SK-N-SH (cell line): ENCODE measurements around the gene NECTIN1. TPM values are rescaled to one million over a fixed set of nuclear protein-coding genes. Genes with fewer than 3 reads are reported as not detected.

ENCODE experiments used
- CTCF ChIA-PET: fragments of 300-600, 350-600 bp; formaldehyde crosslinking; extraction: SDS; loops from one replicate; lab custom pipeline; 2021; lab: Yijun Ruan, JAX
- POLR2A ChIA-PET: fragments of 350-600 bp; sonication (Branson Sonifier 250); formaldehyde crosslinking; extraction: SDS; loops from one replicate; lab custom pipeline; 2020; ENCODE audit warnings: antibody characterized with exemption, inconsistent platforms; lab: Yijun Ruan, JAX
- DNase-seq: peaks from one replicate; pipeline ENCODE4 v3.0.0; 2012
- H2AFZ ChIP-seq: fragments of 200-600 bp; sonication (generic); 2 replicates; pipeline ENCODE4 v1.8.1; 2016; ENCODE audit warnings: antibody characterized with exemption, mild to moderate bottlenecking, low read depth
- H3F3A ChIP-seq: fragments of 200-600 bp; sonication (generic); replicated peaks from 2 replicates; pipeline ENCODE3; 2016; ENCODE audit warnings: antibody characterized with exemption, mild to moderate bottlenecking; ENCODE audit not compliant: insufficient read depth
- H3K27ac ChIP-seq, 2 experiments: fragments of 200-500 bp in 1 of 2; fragments of 200-600 bp in 1 of 2; sonication (Bioruptor generic) in 1 of 2; sonication (generic), shearing (Covaris generic) in 1 of 2; 2 replicates each; pipeline versions ENCODE4 v1.5.1 to v1.6.1; 2014 to 2016; ENCODE audit warnings: low read depth in 2 of 2, inconsistent platforms in 1 of 2, low read length in 1 of 2, mild to moderate bottlenecking in 1 of 2, mixed read lengths in 1 of 2
- H3K27me3 ChIP-seq: fragments of 200-600 bp; sonication (generic), shearing (Covaris generic); 2 replicates; pipeline ENCODE4 v1.6.1; 2016; ENCODE audit warnings: mixed run types; ENCODE audit not compliant: insufficient read depth
- H3K36me3 ChIP-seq, 2 experiments: fragments of 200-500 bp in 1 of 2; fragments of 200-600 bp in 1 of 2; sonication (Bioruptor generic) in 1 of 2; sonication (generic) in 1 of 2; replicated peaks in 1 of 2; 2 replicates each; pipeline versions ENCODE3 to v1.5.1; 2014 to 2016; ENCODE audit warnings: low read length in 1 of 2, mild to moderate bottlenecking in 1 of 2; ENCODE audit not compliant: insufficient read depth in 2 of 2, control insufficient read depth in 1 of 2
- H3K4me1 ChIP-seq, 2 experiments: fragments of 200-500 bp in 1 of 2; fragments of 200-600 bp in 1 of 2; sonication (Bioruptor generic) in 1 of 2; sonication (generic), shearing (Covaris generic) in 1 of 2; 2 replicates each; pipeline versions ENCODE4 v1.5.1 to v1.6.1; 2014 to 2016; ENCODE audit warnings: low read depth in 1 of 2, low read length in 1 of 2, mixed run types in 1 of 2; ENCODE audit not compliant: insufficient read depth in 2 of 2, control insufficient read depth in 1 of 2
- H3K4me2 ChIP-seq: fragments of 200-600 bp; sonication (generic), shearing (Covaris generic); 2 replicates; pipeline ENCODE4 v1.6.1; 2017; ENCODE audit warnings: mixed run types
- H3K4me3 ChIP-seq, 2 experiments: fragments of 200-500 bp in 1 of 2; fragments of 200-600 bp in 1 of 2; sonication (Bioruptor generic) in 1 of 2; sonication (generic), shearing (Covaris generic) in 1 of 2; 2 replicates each; pipeline versions ENCODE4 v1.5.1 to v1.8.1; 2014 to 2016; ENCODE audit warnings: low read depth in 2 of 2, inconsistent platforms in 1 of 2, low read length in 1 of 2, mild to moderate bottlenecking in 1 of 2, mixed read lengths in 1 of 2, moderate library complexity in 1 of 2
- H3K79me2 ChIP-seq: fragments of 200-600 bp; sonication (generic); 2 replicates; pipeline ENCODE4 v1.8.1; 2017; ENCODE audit warnings: mild to moderate bottlenecking; ENCODE audit not compliant: insufficient read depth
- H3K9ac ChIP-seq: fragments of 200-600 bp; sonication (generic); 2 replicates; pipeline ENCODE4 v1.6.1; 2017; ENCODE audit warnings: mixed run types
- H3K9me2 ChIP-seq: fragments of 200-600 bp; sonication (generic); 2 replicates; pipeline ENCODE4 v1.6.1; 2017; ENCODE audit warnings: mixed run types
- H3K9me3 ChIP-seq: fragments of 200-600 bp; sonication (generic); 2 replicates; pipeline ENCODE4 v1.6.1; 2017; ENCODE audit warnings: mixed run types, mild to moderate bottlenecking, moderate library complexity
- H4K20me1 ChIP-seq: fragments of 200-600 bp; sonication (generic); 2 replicates; pipeline ENCODE4 v1.6.1; 2017; ENCODE audit warnings: mild to moderate bottlenecking, mixed run types; ENCODE audit not compliant: insufficient read depth
- ELF1 ChIP-seq: IDR thresholded peaks from 2 replicates; pipeline ENCODE4 v1.4.0; 2012
- EP300 ChIP-seq, 2 experiments: IDR thresholded peaks; 2 replicates each; pipeline versions ENCODE4 v1.4.0 to v1.6.1; 2012; ENCODE audit warnings: borderline replicate concordance in 1 of 2, low read depth in 1 of 2, low read length in 1 of 2
- FOSL2 ChIP-seq: IDR thresholded peaks from 2 replicates; pipeline ENCODE4 v1.4.0; 2012; ENCODE audit warnings: low read depth, mild to moderate bottlenecking, moderate library complexity, borderline replicate concordance
- FOXJ3 ChIP-seq: sonication (generic); formaldehyde crosslinking; IDR thresholded peaks from 2 replicates; pipeline ENCODE4 v1.5.1; 2020; ENCODE audit warnings: mild to moderate bottlenecking, missing genetic modification reagents
- GATA2 ChIP-seq: sonication (generic); formaldehyde crosslinking; IDR thresholded peaks from 2 replicates; pipeline ENCODE4 v1.5.0; 2020; ENCODE audit warnings: mild to moderate bottlenecking, missing genetic modification reagents
- IRF3 ChIP-seq: fragments of 150-350 bp; IDR thresholded peaks from 2 replicates; pipeline ENCODE4 v1.6.1; 2016; ENCODE audit warnings: mild to moderate bottlenecking, low read depth, low read length
- JUND ChIP-seq: IDR thresholded peaks from 2 replicates; pipeline ENCODE4 v1.4.0; 2012
- POLR2AphosphoS5 ChIP-seq: IDR thresholded peaks from 2 replicates; pipeline ENCODE4 v1.6.1; 2012; ENCODE audit warnings: low read depth, low read length
- RAD21 ChIP-seq: IDR thresholded peaks from 2 replicates; pipeline ENCODE4 v1.6.1; 2012; ENCODE audit warnings: mild to moderate bottlenecking, low read length
- SIN3A ChIP-seq: IDR thresholded peaks from 2 replicates; pipeline ENCODE4 v1.6.1; 2012; ENCODE audit warnings: low read depth, mild to moderate bottlenecking, low read length, moderate library complexity, borderline replicate concordance
- SMC3 ChIP-seq: IDR thresholded peaks from 2 replicates; pipeline ENCODE4 v1.6.1; 2012; ENCODE audit warnings: low read depth, low read length, improper control_type of control experiment
- TAF1 ChIP-seq: IDR thresholded peaks from 2 replicates; pipeline ENCODE4 v1.6.1; 2012; ENCODE audit warnings: low read depth, mild to moderate bottlenecking, low read length, moderate library complexity, borderline replicate concordance
- YY1 ChIP-seq: IDR thresholded peaks from 2 replicates; pipeline ENCODE4 v1.4.0; 2012; ENCODE audit warnings: low read depth, mild to moderate bottlenecking
- ZBTB33 ChIP-seq: IDR thresholded peaks from 2 replicates; pipeline ENCODE4 v1.4.0; 2012; ENCODE audit warnings: low read depth, borderline replicate concordance
- WGBS: methylation state at CpG from one replicate; pipeline ENCODE4 v1.1.6; 2017; ENCODE audit warnings: low lambda C conversion rate; 5-methylcytosine and 5-hydroxymethylcytosine counted together
- polyA plus RNA-seq, 3 experiments: library from polyadenylated mRNA; depleted of rRNA; stranded (reverse); fragments of >200 nt; gene quantifications; 2 replicates each; pipeline ENCODE4 v1.2.3, GENCODE V29; 2012
- TF ChIP-seq, protein P1 (sequence below): IDR thresholded peaks from 2 replicates; pipeline ENCODE4 v1.6.1; 2012; ENCODE audit warnings: mild to moderate bottlenecking, low read depth, low read length, moderate library complexity
- TF ChIP-seq, protein P2 (sequence below): fragments of 150-350 bp; IDR thresholded peaks from 2 replicates; pipeline ENCODE4 v1.6.1; 2017; ENCODE audit warnings: antibody characterized with exemption, low read length, low read depth, borderline replicate concordance

NECTIN1 gene
- polyA plus RNA-seq, 1 of the 3 experiments (the other 2 are of a cell fraction): 9.1 TPM

GRCh38 chr11:119764108-119764868 is 35.3 kb upstream of the NECTIN1 start (continued):
- TF ChIP-seq IRF3 (no peak), ELF1 (no peak), FOXJ3 (CRISPR knock-in tag) (no peak), POLR2AphosphoS5 (no peak), RAD21 (no peak)
- TF ChIP-seq, protein P1, sequence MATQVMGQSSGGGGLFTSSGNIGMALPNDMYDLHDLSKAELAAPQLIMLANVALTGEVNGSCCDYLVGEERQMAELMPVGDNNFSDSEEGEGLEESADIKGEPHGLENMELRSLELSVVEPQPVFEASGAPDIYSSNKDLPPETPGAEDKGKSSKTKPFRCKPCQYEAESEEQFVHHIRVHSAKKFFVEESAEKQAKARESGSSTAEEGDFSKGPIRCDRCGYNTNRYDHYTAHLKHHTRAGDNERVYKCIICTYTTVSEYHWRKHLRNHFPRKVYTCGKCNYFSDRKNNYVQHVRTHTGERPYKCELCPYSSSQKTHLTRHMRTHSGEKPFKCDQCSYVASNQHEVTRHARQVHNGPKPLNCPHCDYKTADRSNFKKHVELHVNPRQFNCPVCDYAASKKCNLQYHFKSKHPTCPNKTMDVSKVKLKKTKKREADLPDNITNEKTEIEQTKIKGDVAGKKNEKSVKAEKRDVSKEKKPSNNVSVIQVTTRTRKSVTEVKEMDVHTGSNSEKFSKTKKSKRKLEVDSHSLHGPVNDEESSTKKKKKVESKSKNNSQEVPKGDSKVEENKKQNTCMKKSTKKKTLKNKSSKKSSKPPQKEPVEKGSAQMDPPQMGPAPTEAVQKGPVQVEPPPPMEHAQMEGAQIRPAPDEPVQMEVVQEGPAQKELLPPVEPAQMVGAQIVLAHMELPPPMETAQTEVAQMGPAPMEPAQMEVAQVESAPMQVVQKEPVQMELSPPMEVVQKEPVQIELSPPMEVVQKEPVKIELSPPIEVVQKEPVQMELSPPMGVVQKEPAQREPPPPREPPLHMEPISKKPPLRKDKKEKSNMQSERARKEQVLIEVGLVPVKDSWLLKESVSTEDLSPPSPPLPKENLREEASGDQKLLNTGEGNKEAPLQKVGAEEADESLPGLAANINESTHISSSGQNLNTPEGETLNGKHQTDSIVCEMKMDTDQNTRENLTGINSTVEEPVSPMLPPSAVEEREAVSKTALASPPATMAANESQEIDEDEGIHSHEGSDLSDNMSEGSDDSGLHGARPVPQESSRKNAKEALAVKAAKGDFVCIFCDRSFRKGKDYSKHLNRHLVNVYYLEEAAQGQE: no peak

- Histone ChIP-seq H3K4me1 (peaks cover 0 to 22% of the 10 kb centered on the region in 2 experiments; a peak in 1 of 4 replicates), H3F3A (no peaks in the 10 kb centered on the region), H3K4me3 (no peak overlapping the region), H4K20me1 (no peaks in the 10 kb centered on the region), H3K9ac (no peak overlapping the region), H3K79me2 (no peaks in the 10 kb centered on the region), H2AFZ (no peak overlapping the region), H3K36me3 (no peaks in the 10 kb centered on the region), H3K27me3 (no peaks in the 10 kb centered on the region; the same call in 1 of the 2 replicates), H3K9me2 (no peaks in the 10 kb centered on the region), H3K9me3 (no peaks in the 10 kb centered on the region), H3K4me2 (no peak overlapping the region), H3K27ac (no peak overlapping the region)
- TF ChIP-seq, protein P2, sequence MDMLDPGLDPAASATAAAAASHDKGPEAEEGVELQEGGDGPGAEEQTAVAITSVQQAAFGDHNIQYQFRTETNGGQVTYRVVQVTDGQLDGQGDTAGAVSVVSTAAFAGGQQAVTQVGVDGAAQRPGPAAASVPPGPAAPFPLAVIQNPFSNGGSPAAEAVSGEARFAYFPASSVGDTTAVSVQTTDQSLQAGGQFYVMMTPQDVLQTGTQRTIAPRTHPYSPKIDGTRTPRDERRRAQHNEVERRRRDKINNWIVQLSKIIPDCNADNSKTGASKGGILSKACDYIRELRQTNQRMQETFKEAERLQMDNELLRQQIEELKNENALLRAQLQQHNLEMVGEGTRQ: no peak
- TF ChIP-seq TAF1 (no peak), ZBTB33 (no peak), SMC3 (no peak), RAD21 (no peak), JUND (no peak), YY1 (no peak), FOSL2 (no peak), EP300 (IDR thresholded peaks at IDR 0.05; ENCODE audit: borderline replicate concordance in 1 of 2, low read depth in 1 of 2, low read length in 1 of 2) (no peak), GATA2 (CRISPR knock-in tag) (no peak), SIN3A (no peak)
- POLR2A ChIA-PET: interaction anchor here (3.7 kb wide), 1 partner anchor 16 kb away, joined by 13 read pairs; no protein-coding TSS in a partner anchor
- no peak for DNase-seq
- 63% methylated on average over 10 of the region's 11 CpGs for WGBS
- CTCF ChIA-PET: interaction anchor here (0.6 to 1.8 kb wide), 4 partner anchors 15 to 345 kb away, joined by 3 to 9 read pairs (median 4); no protein-coding TSS in a partner anchor
Measured at GRCh38 chr11:119763071-119763728, 34.2 kb upstream of the NECTIN1 start.
